VCaP (cell line): Measurements from ENCODE around the gene C2CD4B.

Experiments used
- H3K27ac ChIP-seq: fragments of 450-650 bp; 2 replicates; pipeline ENCODE4 v1.5.1; 2017
- CTCF ChIP-seq: fragments of 450-650 bp; conservative IDR thresholded peaks from 2 replicates; pipeline ENCODE4 v1.5.1; 2017; ENCODE audit warnings: mild to moderate bottlenecking, moderate library complexity

C2CD4B gene

GRCh38 chr15:62124973-62125303 lies 40.1 kb downstream of the C2CD4B start:
- peak; percentile 28 for TF ChIP-seq CTCF
- peak overlapping the region; percentile 50 for H3K27ac ChIP-seq

GRCh38 chr15:62124176-62124972 lies 40.7 kb downstream of the C2CD4B start:
- peak overlapping the region; percentile 50 for H3K27ac ChIP-seq
- no peak for TF ChIP-seq CTCF

- no peak overlapping the region for H3K27ac ChIP-seq
- no peak for TF ChIP-seq CTCF
Observed at GRCh38 chr15:62122249-62122648, 42.8 kb downstream of the C2CD4B start.

- H3K27ac ChIP-seq, result no peak overlapping the region
- no peak for TF ChIP-seq CTCF
Observed at GRCh38 chr15:62121273-62122015, 43.6 kb downstream of the C2CD4B start.

GRCh38 chr15:62120776-62121175 lies 44.3 kb downstream of the C2CD4B start:
- no peak for TF ChIP-seq CTCF
- H3K27ac ChIP-seq, result no peak overlapping the region

GRCh38 chr15:62119874-62120273 lies 45.2 kb downstream of the C2CD4B start:
- H3K27ac ChIP-seq, result no peak overlapping the region
- TF ChIP-seq CTCF, result no peak

GRCh38 chr15:62119227-62119864 lies 45.7 kb downstream of the C2CD4B start:
- no peak for TF ChIP-seq CTCF
- no peak overlapping the region for H3K27ac ChIP-seq
